Measurements from ENCODE around the gene METTL14.

Gene METTL14

GRCh38 chr4:118683513-118683912 is 1.7 kb upstream of the METTL14 start:
- peak; percentile 21 for DNase-seq (ENCODE audit: low read depth)
- H3K4me3 ChIP-seq (ENCODE audit: low read depth, low read length): no peak overlapping the region
- no peak for TF ChIP-seq CTCF (conservative IDR thresholded peaks at IDR 0.05; ENCODE audit: low read depth, low read length)

GRCh38 chr4:118703118-118703517 is 17.9 kb downstream of the METTL14 start:
- no peak for TF ChIP-seq CTCF (conservative IDR thresholded peaks at IDR 0.05; ENCODE audit: low read depth, low read length)
- no peak overlapping the region for H3K4me3 ChIP-seq (ENCODE audit: low read depth, low read length)
- no peak for DNase-seq (ENCODE audit: low read depth)

GRCh38 chr4:118711052-118711451 is 25.9 kb downstream of the METTL14 start:
- DNase-seq (ENCODE audit: low read depth): no peak
- no peak overlapping the region for H3K4me3 ChIP-seq (ENCODE audit: low read depth, low read length)
- TF ChIP-seq CTCF (conservative IDR thresholded peaks at IDR 0.05; ENCODE audit: low read depth, low read length): no peak

GRCh38 chr4:118712872-118713271 is 27.7 kb downstream of the METTL14 start:
- TF ChIP-seq CTCF (conservative IDR thresholded peaks at IDR 0.05; ENCODE audit: low read depth, low read length): no peak

GRCh38 chr4:118714682-118715081 is 29.5 kb downstream of the METTL14 start:
- DNase-seq (ENCODE audit: low read depth): no peak
- no peak for TF ChIP-seq CTCF (conservative IDR thresholded peaks at IDR 0.05; ENCODE audit: low read depth, low read length)
- H3K4me3 ChIP-seq (ENCODE audit: low read depth, low read length): no peak overlapping the region

More at GRCh38 chr4:118712872-118713271, 27.7 kb downstream of the METTL14 start:
- H3K4me3 ChIP-seq (ENCODE audit: low read depth, low read length): no peak overlapping the region
- DNase-seq (ENCODE audit: low read depth): peak; percentile 55

GRCh38 chr4:118716304-118716703 is 31.1 kb downstream of the METTL14 start:
- H3K4me3 ChIP-seq (ENCODE audit: low read depth, low read length): no peak overlapping the region
- TF ChIP-seq CTCF (conservative IDR thresholded peaks at IDR 0.05; ENCODE audit: low read depth, low read length): no peak
- no peak for DNase-seq (ENCODE audit: low read depth)

GRCh38 chr4:118718511-118719170 is 33.4 kb downstream of the METTL14 start:
- no peak for TF ChIP-seq CTCF (conservative IDR thresholded peaks at IDR 0.05; ENCODE audit: low read depth, low read length)
- DNase-seq (ENCODE audit: low read depth): no peak
- no peak overlapping the region for H3K4me3 ChIP-seq (ENCODE audit: low read depth, low read length)
